NCI-H460 (cell line): ENCODE data around the gene PRDX3. TPM values are rescaled to one million over a fixed set of nuclear protein-coding genes. Genes with fewer than 3 reads are reported as not detected.
"Not testable (repeated sequence)": the region's sequence is repeated elsewhere in the genome, so short reads cannot be mapped to it uniquely, and the experiment has no call there.

Experiments used
- DNase-seq: peaks from one replicate; pipeline ENCODE4 v3.0.0-alpha.2; 2016; ENCODE audit warnings: low read depth; ENCODE audit errors: extremely low read depth
- total RNA-seq: library from RNA; depleted of rRNA; stranded (reverse); fragments of >200 nt; shearing (Covaris generic); gene quantifications from 2 replicates; pipeline ENCODE4 v1.2.3, GENCODE V29; 2014

The PRDX3 gene
- total RNA-seq, 1 experiment from 2014 or later, result 354 TPM

GRCh38 chr10:119165171-119166117 is 13.2 kb downstream of the PRDX3 start, which contains the start of gene SFXN4:
SFXN4 (minus strand) TSS chr10:119165714; CDS start chr10:119165647, 67 bp downstream.
- peak; percentile 57 for DNase-seq

- DNase-seq, result no peak
These were observed 16.0 kb downstream of the PRDX3 start for GRCh38 chr10:119162452-119163092.

GRCh38 chr10:119161680-119162451 is 16.7 kb downstream of the PRDX3 start:
- no peak for DNase-seq

GRCh38 chr10:119159332-119159731 is 19.3 kb downstream of the PRDX3 start:
- no peak for DNase-seq

GRCh38 chr10:119153661-119154060 is 25.0 kb downstream of the PRDX3 start:
- no peak for DNase-seq

- DNase-seq, result no peak
These were observed 25.6 kb downstream of the PRDX3 start for GRCh38 chr10:119153041-119153440.

GRCh38 chr10:119151601-119152000 is 27.0 kb downstream of the PRDX3 start:
- not testable (repeated sequence) for DNase-seq

DNA sequence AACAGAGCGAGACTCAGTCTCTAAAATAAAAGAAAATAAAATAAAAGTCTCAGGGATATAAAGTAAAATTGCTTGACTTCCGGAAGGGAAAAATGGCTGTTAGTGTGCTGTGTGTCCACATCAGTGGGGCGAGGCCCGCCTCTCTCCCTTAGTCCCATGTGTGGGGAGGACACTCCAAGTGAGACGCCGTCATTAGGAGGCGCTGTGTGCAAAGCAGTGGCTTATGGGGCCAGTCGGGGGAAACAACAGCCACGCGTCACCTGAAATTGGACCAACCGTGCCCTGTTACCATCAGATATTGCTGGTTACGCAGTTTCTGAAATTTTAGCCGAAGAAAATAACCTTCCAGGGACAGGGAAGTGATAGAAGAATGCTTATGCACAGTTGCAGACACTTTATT is 28.9 kb downstream of the PRDX3 start:
- no peak for DNase-seq

GRCh38 chr10:119149157-119149556 is 29.5 kb downstream of the PRDX3 start:
- DNase-seq, result no peak

GRCh38 chr10:119143657-119144056 is 35.0 kb downstream of the PRDX3 start:
- DNase-seq, result no peak

DNA sequence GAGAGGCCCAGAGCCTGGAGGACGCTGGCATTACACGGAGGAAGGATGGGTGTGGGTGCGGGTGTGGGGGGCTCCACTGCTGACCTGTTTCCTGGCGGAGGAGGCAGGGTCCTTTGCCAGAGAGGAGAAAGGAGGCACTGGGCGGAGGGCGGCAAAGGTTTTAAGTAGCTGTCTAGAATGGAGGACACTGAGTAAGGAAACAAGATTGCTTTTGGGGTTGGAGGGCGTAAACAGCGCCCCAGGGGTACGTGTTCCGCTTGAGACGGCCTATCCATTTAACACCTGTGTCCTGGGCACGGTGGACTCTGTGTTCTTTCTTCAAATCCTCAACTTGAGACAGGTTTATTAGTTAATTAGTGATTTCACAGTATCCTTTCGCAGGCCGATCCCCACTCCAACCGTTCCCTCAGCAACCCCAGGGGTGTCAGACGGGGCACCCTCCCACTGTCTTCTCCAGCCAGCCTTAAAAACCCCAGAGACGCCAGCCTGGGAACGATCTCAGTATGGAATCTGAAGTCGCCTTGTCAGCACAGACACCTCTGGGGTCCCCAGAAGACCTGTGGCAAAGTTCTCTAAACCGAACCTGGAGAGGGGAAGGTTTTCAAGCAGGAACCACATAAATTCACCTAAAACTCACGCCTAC is 37.9 kb downstream of the PRDX3 start:
- DNase-seq, result no peak

GRCh38 chr10:119139464-119140067 is 39.0 kb downstream of the PRDX3 start:
- no peak for DNase-seq

DNA sequence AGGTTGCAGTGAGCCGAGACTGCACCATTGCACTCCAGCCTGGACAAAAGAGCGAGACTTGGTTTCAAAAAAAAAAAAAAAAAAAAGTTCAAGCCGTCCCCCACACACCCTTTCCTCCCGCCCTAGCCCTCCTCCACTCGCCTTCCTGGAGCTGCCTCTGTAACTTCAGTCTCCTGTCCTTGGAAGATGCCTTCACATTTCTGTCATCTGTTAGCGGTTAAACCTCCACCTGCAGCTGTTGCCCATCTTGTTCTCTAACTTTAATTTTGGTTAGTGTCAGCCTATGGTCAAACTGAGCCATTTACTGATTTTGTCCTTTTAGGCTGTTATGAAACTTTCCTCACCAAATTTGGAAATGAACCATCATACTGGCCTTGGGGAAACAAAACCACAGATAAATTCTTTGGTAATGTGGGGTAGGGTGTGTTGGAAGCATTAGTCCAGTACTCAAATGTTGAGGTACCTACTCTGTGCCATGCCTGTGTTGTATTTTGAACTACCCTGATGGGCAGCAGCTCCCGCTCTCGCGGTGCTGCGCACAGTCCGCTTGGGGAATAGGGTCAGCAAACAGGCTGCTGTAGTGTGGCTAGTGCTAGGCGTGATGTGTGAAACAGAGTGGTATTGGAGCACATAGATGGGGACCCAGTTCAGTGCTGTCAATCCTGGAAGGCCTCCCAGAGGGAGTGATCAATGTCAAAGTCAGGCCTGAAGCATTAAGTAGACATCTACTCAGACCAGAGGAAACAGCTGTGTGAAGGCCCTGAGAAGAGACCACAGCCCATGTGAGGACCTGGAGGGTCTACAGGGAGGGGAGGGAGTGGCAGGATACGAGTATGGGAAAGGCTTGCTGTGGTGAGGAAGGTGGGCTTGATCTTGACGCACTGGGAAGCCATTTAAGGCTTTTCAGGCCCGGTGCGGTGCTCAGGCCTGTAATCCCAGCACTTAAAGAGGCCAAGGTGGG is 40.0 kb downstream of the PRDX3 start:
- DNase-seq, result no peak

DNA sequence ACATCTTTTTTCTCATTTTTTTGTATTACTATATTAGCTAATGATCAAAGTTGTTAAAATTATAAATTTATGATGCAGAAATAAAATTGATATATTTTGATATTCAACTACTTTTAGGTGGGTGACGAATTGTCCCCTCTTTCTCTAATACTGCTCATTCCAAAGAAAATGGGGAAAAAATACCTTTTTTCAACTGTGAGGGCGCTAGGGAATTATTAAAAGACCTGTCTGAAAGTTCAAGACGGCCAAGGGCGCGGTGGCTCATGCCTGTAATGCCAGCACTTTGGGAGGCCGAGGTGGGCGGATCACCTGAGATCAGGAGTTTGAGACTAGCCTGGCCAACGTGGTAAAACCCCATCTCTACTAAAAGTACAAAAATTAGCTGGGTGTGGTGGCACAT is 40.7 kb downstream of the PRDX3 start:
- not testable (repeated sequence) for DNase-seq

- no peak for DNase-seq
These were observed 42.5 kb downstream of the PRDX3 start for GRCh38 chr10:119136084-119136483.

DNA sequence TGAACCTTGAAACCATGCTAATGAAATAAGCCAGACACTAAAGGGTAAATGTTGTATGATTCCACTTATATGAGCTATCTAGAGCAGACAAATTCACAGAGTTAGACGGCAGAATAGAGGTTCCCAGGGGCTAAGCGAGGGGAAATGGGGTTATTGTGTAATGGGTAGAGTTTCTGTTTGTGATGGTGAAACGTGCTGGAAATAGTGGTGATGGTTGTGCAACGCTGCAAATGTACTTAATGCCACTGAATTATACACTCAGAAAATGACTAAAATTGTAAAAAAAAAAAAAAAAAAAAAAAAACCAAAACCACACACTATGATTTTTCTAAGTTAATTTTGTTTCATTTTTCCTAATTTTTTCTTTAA is 43.1 kb downstream of the PRDX3 start:
- DNase-seq, result no peak

DNA sequence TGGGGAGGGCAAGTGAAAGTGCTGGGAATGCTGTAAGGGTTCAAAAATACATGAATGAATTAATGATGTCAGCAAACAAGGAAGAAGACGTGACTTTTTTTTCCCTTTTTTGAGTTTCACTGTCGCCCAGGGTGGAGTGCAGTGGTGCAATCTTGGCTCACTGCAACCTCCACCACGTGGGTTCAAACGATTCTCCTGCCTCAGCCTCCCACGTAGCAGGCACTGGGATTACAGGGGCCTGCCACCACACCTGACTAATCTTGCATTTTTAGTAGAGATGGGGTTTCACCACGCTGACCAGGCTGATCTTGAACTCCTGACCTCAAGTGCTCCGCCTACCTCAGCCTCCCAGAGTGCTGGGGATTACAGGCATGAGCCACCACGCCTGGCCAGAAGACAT is 44.7 kb downstream of the PRDX3 start:
- DNase-seq, result no peak

DNA sequence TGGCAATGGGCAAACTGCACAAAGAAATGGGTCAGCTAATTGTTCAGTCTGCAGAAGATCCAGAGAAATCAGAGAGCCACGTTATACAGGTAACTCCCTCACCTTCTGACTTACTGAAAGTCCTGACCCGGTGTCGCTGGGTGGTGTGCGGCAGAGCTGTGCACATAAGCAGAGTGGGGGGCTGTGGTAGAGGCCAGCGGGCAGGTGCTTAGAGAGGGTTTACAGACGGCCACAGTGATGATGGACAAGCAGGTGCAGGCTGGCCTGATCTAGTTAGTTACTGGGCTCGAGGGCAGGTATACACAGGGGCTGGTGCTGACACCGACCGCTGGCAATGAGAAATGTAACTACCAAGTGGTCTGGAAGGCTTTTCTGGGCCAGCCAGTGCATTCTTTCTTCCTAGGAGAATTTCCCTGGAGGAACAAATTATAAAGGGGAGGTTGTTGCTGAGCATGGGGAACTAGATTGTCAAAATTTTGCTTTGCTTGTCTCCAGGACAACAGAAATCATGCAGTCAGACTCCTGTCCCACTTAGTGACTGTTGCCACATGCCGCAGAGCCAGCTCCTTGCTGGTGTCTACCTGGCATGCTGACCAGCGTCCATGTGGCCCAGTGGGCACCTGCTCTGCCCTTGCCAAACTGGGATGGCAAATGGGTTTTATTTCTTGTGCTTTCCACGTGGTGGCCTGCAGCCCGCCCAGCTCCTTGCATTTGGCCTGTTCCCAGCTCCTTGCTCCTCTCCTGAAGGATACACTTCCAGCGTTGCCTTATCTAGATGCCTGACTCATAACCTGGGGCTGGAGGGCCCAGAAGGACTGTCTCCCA is 45.9 kb downstream of the PRDX3 start:
- no peak for DNase-seq
